NCI-H187 (cell line): Measurements from ENCODE around the gene S100A1.

Experiments
- DNase-seq, 2 experiments: peaks; one replicate each; lab custom pipeline; 2025; lab: John Stamatoyannopoulos, UW

S100A1 gene

DNA sequence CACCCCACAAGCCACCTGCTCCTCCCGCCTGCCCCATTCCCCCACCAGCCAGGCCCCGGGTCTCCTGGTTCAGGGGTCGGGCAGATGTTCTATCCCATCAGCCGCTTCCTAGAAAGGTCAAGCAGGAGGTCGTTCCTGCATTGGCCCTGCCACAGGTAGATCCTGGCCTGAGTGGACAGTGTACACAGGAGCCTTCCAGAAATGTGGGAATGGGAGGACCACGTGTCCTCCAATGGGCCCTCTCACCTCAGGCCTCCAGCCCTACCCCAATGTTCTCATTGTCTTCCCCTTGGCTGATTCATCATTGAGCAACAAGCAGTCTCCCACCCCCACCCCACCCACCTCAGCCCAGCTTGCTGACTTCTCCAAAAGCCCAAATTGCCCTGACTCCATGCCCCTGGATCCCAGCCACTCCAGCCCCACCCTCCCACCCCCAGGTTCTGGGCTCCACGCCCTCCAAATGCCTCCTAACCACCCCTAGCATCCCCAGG is 17.4 kb upstream of the S100A1 start:
- DNase-seq: no peak

DNA sequence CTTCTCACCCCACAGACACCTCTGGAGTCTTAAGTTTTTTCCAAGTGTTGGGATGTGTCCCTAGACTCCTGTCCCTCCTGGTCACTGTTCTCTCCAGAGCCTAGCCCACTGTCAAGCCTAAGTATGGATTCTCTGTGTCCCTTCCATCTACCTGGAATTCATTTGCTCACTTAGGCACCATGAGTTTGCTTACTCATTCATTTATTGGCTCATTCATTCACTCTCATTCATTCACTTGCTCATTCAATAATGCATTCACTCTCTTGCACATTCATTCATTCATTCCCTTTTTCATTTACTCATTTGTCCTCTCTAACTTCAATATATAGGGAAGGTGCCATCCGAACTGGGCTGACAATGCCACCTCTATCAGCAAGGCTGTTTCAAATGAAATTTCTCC is 16.9 kb upstream of the S100A1 start:
- no peak for DNase-seq

- no peak for DNase-seq
These were observed 16.0 kb upstream of the S100A1 start for GRCh38 chr1:153612111-153612754.

GRCh38 chr1:153612755-153613331 is 15.4 kb upstream of the S100A1 start, which contains the start of gene S100A16:
Gene S100A16, minus strand, starts transcription at chr1:153613137. Its CDS starts 4,986 bp downstream, at chr1:153608151.
- no peak for DNase-seq

DNA sequence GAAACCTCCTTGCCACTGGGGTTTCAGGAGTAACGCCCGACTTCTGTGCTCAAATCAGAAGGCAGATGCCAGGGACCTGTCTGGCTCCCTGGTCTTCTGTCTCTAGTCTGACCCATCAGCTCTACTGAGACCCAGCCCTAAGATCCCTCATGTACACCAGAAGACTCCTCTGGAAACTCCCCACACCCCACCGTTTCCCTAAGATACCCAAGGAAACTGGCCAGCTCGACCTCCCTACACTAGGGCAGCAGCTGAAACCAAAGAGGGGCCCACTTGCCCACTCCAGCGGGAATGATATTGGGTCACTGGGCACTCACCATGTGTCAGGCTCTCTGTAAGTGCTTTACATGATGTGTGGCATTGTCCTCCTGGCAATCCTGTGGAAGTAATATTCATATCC is 14.8 kb upstream of the S100A1 start:
- DNase-seq: no peak

GRCh38 chr1:153614189-153614900 is 13.9 kb upstream of the S100A1 start:
- no peak for DNase-seq

DNA sequence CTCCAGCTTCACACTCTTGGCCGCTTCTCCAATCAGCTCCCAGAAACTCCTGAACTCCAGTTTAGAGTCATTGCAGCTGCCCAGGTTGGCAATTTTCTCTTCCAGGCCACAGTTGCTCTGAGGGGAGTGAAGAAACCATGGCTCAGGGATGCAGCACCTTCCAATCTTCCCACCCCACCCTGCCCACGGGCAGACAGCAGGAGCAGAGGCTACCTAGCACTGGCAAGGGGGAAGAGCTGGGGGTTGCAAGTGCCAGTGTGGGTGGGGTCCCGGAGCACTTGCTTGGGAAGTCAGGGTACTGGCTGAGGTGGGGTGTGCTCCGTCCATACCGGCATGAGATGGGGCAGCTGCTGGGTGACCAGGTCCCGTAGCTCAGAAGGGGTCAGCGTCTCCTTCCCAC is 13.3 kb upstream of the S100A1 start:
- DNase-seq: no peak

DNA sequence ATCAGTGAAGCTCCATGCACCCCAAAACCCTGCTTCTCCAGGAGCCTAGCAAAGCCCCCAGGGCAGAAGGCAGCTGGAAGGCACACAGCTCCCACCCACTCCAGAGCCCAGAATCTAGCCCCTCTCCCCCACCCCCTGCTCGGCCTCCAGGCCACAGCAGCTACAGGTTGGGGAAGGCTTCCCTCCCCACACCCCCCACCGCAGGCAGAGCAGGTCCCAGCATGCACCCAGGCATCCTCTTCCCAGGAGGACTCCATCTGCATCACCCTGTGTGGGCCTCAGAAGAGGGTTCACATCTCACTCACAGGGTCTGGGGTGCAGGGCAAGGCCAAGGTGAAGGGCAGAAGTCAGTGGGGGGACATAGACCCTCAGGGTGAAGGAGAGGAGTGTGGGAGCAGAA is 12.8 kb upstream of the S100A1 start:
- no peak for DNase-seq

GRCh38 chr1:153616144-153616916 is 11.9 kb upstream of the S100A1 start, which contains the start of gene S100A14:
Gene S100A14, minus strand, starts transcription at chr1:153616325. Its CDS starts 467 bp downstream, at chr1:153615858.
- no peak for DNase-seq

GRCh38 chr1:153616917-153617311 is 11.3 kb upstream of the S100A1 start:
- DNase-seq: no peak

- DNase-seq: peak in 1 of 2 experiments; percentile 43
These were observed 10.6 kb upstream of the S100A1 start for GRCh38 chr1:153617663-153618062.

DNA sequence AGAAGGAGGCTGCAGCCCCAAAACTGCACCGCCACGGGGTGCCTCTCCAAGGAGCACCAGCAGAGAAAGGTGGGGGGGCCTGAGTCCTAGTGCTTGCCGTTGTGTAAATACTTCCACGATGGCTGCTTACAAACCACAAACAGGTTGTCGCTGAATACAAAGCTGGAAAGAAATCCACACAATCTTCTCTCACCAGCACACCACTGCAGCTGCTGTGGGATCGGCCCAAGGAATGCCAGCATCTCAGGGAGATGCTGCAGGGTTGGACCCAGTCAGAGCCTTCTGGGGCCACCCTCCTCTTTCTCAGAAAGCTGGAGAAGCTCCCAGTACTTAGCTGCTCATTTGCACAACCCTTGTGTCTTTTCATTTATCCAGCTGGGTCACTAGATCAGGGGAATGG is 9.1 kb upstream of the S100A1 start:
- no peak for DNase-seq

GRCh38 chr1:153623101-153623500 is 5.1 kb upstream of the S100A1 start:
- no peak for DNase-seq

DNA sequence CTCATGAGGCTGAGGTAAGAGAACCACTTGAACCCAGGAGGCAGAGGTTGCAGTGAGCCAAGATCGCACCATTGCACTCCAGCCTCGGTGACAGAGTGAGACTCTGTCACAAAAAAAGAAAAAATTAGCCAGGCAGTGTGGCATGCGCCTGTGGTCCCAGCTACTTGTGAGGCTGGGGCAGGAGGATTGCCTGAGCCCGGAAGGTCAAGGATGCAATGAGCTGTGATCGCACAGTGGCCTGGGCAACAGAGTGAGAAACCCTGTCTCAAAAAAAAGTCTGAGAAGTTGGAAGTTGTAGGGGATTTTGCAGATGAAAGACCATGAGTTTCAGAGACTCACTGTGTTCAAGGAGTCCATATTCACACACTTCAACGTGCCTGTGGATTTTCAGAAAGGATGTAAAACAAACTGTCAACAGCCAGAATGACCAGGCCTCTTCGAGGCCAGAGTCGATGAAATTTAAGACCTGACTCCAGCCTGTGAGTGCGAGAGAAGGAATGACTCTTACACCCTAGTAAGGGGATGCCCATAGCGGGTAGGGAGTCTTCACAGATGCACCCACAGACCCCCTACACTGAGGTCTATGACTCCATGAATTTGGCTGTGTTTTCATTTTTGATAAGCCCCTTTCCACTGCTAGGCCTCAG is 3.1 kb upstream of the S100A1 start:
- no peak for DNase-seq

- no peak for DNase-seq
These were observed 1.7 kb upstream of the S100A1 start for GRCh38 chr1:153626477-153626903.

DNA sequence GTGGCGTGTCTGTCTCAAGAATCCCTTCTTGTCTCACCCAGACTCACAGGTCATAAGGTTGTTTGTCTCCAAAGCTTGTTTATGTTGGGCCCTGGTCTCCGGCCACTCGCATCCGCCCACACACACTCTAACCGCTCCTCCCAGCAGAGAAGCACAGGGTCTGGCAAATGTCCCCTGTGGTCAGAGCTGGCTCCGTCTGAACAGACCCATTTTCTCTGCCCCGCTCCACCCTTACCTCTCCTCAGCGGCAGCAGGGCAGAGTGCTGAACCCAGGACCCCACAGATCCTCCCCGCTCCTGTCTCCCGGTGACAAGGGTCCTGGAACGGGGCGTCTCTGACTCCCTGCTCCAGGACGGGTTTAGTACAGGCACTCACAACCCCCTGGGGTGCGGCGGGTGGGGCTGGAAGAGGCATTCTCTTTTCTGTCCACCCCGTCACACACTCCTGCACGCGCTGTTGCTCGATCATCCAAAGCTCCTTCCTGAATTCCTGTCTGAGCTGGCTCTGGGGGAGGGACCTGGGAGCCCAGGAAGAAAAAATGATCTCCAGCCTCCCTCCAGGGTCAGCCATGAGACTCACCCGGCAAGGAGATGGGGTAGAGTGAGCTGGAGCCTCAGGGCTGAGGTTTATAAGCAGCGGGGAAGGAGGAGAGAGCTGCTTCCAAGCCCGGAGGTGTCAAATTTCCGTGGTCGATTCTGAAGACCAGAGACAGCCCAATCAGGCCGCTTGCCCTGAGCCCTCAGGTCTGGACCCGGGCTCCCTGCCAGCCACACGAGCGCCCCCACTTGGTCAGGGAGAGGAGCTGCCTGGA is 1.1 kb upstream of the S100A1 start, which contains the start of gene S100A13:
S100A13 (minus strand) TSS at position 602 of the 811 bp plus-strand sequence. CDS start 1,033 bp downstream, outside the sequence.
- DNase-seq: peak; percentile 97 to 98

DNA sequence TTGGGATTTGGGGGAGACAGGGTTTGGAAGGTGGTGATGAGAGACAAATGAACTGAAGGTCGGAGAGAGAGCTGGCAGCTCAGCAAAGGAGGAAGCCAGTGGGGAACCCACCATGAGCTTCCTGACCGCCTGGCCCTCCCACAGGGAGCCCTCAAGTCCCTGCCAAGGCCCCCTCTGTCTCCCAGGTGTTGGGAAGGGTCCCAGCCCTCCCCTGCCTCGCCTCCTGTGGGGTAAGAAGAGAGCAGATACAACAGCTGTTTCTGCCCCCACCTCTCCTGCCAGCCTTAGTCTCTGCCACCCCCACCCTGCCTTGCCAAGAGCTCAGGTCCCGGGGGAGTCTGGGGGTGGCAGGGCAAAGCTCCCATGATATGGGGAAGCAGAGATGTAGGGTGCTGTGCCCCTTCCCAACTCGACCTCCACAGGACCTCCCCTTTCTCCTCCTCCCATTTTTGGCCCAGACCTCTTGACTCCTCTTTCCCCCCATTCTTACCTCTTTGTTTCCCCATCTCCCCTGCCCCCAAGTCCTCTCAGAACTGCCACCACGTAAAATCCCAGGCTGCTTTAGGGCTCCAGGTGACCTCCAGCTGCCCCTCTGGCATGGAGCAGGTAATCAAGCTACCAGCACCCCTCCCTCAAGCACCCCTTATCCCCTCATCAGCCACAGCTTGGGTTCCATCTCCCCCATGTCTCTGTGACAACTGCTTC is 556 bp downstream of the S100A1 start:
- DNase-seq: no peak

GRCh38 chr1:153629343-153629665 is 1.1 kb downstream of the S100A1 start:
- no peak for DNase-seq

DNA sequence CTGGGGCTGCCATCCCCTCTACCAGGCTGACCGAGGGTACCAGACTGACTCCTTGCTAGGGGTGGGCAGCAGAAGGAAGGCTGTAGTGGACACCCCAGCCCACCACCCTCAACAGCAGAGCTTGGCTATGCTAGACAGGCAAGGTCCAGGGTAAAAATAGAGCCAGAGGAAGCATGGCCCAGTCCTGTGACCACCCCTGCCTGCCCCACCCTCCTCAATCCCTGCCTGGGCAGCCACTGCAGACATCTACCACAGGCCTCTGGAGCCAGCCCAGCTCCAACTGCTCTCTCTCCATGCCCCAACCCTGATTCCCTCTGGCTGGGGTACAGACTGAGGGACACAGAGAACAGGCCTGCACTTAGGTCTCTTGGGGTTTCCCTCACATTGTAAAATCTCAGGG is 1.7 kb downstream of the S100A1 start:
- no peak for DNase-seq

- no peak for DNase-seq
These were observed 2.1 kb downstream of the S100A1 start for GRCh38 chr1:153630384-153630783.
